B cell (primary cell): Measurements from ENCODE around the gene RAD21L1. TPM values are rescaled to one million over a fixed set of nuclear protein-coding genes. Genes with fewer than 3 reads are reported as not detected.

Source experiments
- ATAC-seq: fragments of 200-7000 bp; cut with Tn5 transposase; one replicate; pipeline ENCODE4 v1.10.0; 2021; ENCODE audit warnings: low read depth, mild to moderate bottlenecking, moderate number of reproducible peaks, moderate library complexity
- CTCF ChIA-PET: fragments of 350-600 bp; sonication (Branson Sonifier 250); formaldehyde crosslinking; loops from one replicate; lab custom pipeline; 2021; ENCODE audit warnings: antibody characterized with exemption, inconsistent platforms; lab: Charles Lee
- POLR2A ChIA-PET: fragments of 350-600 bp; sonication (Branson Sonifier 250); formaldehyde crosslinking; loops from one replicate; lab custom pipeline; 2021; ENCODE audit warnings: antibody characterized with exemption; lab: Charles Lee
- DNase-seq: peaks from one replicate; pipeline ENCODE4 v3.0.0; 2013
- H2AFZ ChIP-seq: 2 replicates; pipeline ENCODE4 v1.6.1; 2012; ENCODE audit warnings: mild to moderate bottlenecking, low read depth, low read length; ENCODE audit not compliant: insufficient read depth, poor library complexity, severe bottlenecking
- H3K27ac ChIP-seq, 2 donors: 1 replicate in 1 of 2; 2 replicates in 1 of 2; pipeline ENCODE4 v1.5.1; 2012 to 2013; ENCODE audit warnings: low read length in 2 of 2, mild to moderate bottlenecking in 2 of 2, moderate library complexity in 1 of 2
- H3K27me3 ChIP-seq, 4 experiments: fragments of 200-600 bp in 1 of 4; sonication (generic) in 1 of 4; replicated peaks in 1 of 4; 1 replicate in 2 of 4; 2 replicates in 2 of 4; pipeline versions ENCODE4 v1.6.1 to v1.7.0; 2013 to 2016; ENCODE audit warnings: low read length in 3 of 4, mild to moderate bottlenecking in 2 of 4, mixed read lengths in 1 of 4, moderate library complexity in 1 of 4; ENCODE audit not compliant: insufficient read depth in 4 of 4, control insufficient read depth in 3 of 4; ENCODE audit errors: control extremely low read depth in 1 of 4
- H3K36me3 ChIP-seq, 2 experiments: replicated peaks in 1 of 2; 1 replicate in 1 of 2; 2 replicates in 1 of 2; pipeline versions ENCODE4 v1.6.1 to v1.7.1; 2013; ENCODE audit warnings: low read length in 1 of 2; ENCODE audit not compliant: insufficient read depth in 2 of 2, control insufficient read depth in 1 of 2; ENCODE audit errors: control extremely low read depth in 1 of 2, extremely low read depth in 1 of 2
- H3K4me1 ChIP-seq, 2 donors: fragments of 200-600 bp in 1 of 2; sonication (generic) in 1 of 2; 1 replicate in 1 of 2; 2 replicates in 1 of 2; pipeline versions ENCODE4 v1.5.1 to v1.6.1; 2013 to 2017; ENCODE audit warnings: low read length in 2 of 2; ENCODE audit not compliant: control insufficient read depth in 2 of 2, insufficient read depth in 2 of 2
- H3K4me2 ChIP-seq: replicated peaks from 2 replicates; pipeline ENCODE3; 2012; ENCODE audit warnings: mild to moderate bottlenecking, low read depth, low read length; ENCODE audit not compliant: poor library complexity, severe bottlenecking
- H3K4me3 ChIP-seq, 5 experiments: fragments of 200-600 bp in 1 of 5; sonication (generic) in 1 of 5; 1 replicate in 3 of 5; 2 replicates in 2 of 5; pipeline versions ENCODE4 v1.5.1 to v1.7.0; 2011 to 2016; ENCODE audit warnings: low read length in 4 of 5, mild to moderate bottlenecking in 4 of 5, low read depth in 2 of 5, control low read depth in 1 of 5, moderate library complexity in 1 of 5; ENCODE audit not compliant: insufficient read depth in 1 of 5; ENCODE audit errors: control extremely low read depth in 1 of 5, extremely low read depth in 1 of 5
- H3K79me2 ChIP-seq: fragments of 200-600 bp; sonication (generic); one replicate; pipeline ENCODE4 v1.6.0; 2016; ENCODE audit warnings: low read length; ENCODE audit not compliant: control insufficient read depth, insufficient read depth
- H3K9ac ChIP-seq: fragments of 200-600 bp; sonication (generic); 2 replicates; pipeline ENCODE4 v1.6.1; 2017; ENCODE audit warnings: mild to moderate bottlenecking, low read length, moderate library complexity
- H3K9me3 ChIP-seq, 3 donors: one replicate each; pipeline versions ENCODE4 v1.6.1 to v1.7.1; 2013; ENCODE audit warnings: low read length in 2 of 3; ENCODE audit not compliant: control insufficient read depth in 2 of 3, insufficient read depth in 1 of 3; ENCODE audit errors: control extremely low read depth in 1 of 3
- H4K20me1 ChIP-seq: 2 replicates; pipeline ENCODE4 v1.6.0; 2012; ENCODE audit warnings: mild to moderate bottlenecking, low read length; ENCODE audit not compliant: insufficient read depth, control insufficient read depth, poor library complexity, severe bottlenecking
- H3K27ac Mint-ChIP-seq: one replicate; pipeline ENCODE4 v1.8.0; 2021; ENCODE audit warnings: mixed read lengths
- H3K27me3 Mint-ChIP-seq: one replicate; pipeline ENCODE4 v1.8.0; 2021; ENCODE audit warnings: mixed read lengths
- H3K4me1 Mint-ChIP-seq: one replicate; pipeline ENCODE4 v1.8.0; 2021; ENCODE audit warnings: mixed read lengths
- H3K4me3 Mint-ChIP-seq: one replicate; pipeline ENCODE4 v1.8.0; 2021; ENCODE audit warnings: mixed read lengths
- H3K9me3 Mint-ChIP-seq: one replicate; pipeline ENCODE4 v1.8.0; 2022; ENCODE audit warnings: mixed read lengths; ENCODE audit not compliant: insufficient read depth
- CTCF ChIP-seq: fragments of 200-600 bp; IDR thresholded peaks from one replicate; pipeline ENCODE4 v1.8.0; 2022; ENCODE audit warnings: antibody characterized with exemption, mild to moderate bottlenecking
- EZH2 ChIP-seq: IDR thresholded peaks from 2 replicates; pipeline ENCODE4 v1.6.1; 2012; ENCODE audit warnings: borderline replicate concordance, low read depth, mild to moderate bottlenecking, moderate library complexity, low read length; ENCODE audit not compliant: insufficient read depth, poor library complexity, severe bottlenecking
- WGBS: methylation state at CpG from one replicate; pipeline ENCODE4 v1.1.5; 2013; ENCODE audit warnings: missing lambda C conversion rate; ENCODE audit not compliant: insufficient coverage; 5-methylcytosine and 5-hydroxymethylcytosine counted together
- intact Hi-C: fragments of 100-400 bp; cut with micrococcal nuclease; formaldehyde crosslinking; loops from one replicate; pipeline ENCODE4 v1.10.0; 2022
- polyA plus RNA-seq: library from polyadenylated mRNA; depleted of rRNA; stranded (reverse); fragments of >200 nt; gene quantifications from 2 replicates; pipeline ENCODE4 v1.2.3, GENCODE V29; 2012
- total RNA-seq, 2 donors: library from RNA; stranded (reverse); fragments of 120-200 nt in 1 of 2; gene quantifications; 1 replicate in 1 of 2; 2 replicates in 1 of 2; pipeline versions ENCODE4 v1.2.3 to v1.2.4, GENCODE V29; 2013 to 2022

The RAD21L1 gene
- total and polyA plus RNA-seq, 2 donors (not counting 1 experiment from before 2014, with no cell fraction given) = not detected

GRCh38 chr20:1264727-1265126, 38.9 kb downstream of the RAD21L1 start:
- ChIA-PET POLR2A (no interaction called here), CTCF (no interaction called here)
- Histone ChIP-seq H3K79me2 (no peaks in the 10 kb centered on the region), H3K27me3 (peaks cover 0 to 17% (median 9%) of the 10 kb centered on the region in 4 experiments), H3K9me3 (peaks cover 2 to 8% (median 7%) of the 10 kb centered on the region in 3 donors), H4K20me1 (no peaks in the 10 kb centered on the region), H3K4me2 (no peak overlapping the region), H3K4me1 (peaks cover 9 to 15% of the 10 kb centered on the region in 2 donors), H3K36me3 (no peaks in the 10 kb centered on the region), H3K4me3 (no peak overlapping the region), H3K27ac (no peak overlapping the region), H3K9ac (no peak overlapping the region), H2AFZ (no peak overlapping the region)
- peaks cover 13% of the 10 kb centered on the region for H3K27me3 Mint-ChIP-seq
- WGBS = 94% methylated on average over 2 of the region's 2 CpGs
- H3K9me3 Mint-ChIP-seq = no peaks in the 10 kb centered on the region
- peaks cover 13% of the 10 kb centered on the region for H3K4me1 Mint-ChIP-seq
- intact Hi-C loops = loop anchor here (5.0 kb wide), 1 partner anchor 147 kb away; the partner anchor contains the start of gene PSMF1
- DNase-seq = no peak
- no peak for ATAC-seq
- TF ChIP-seq CTCF (no peak), EZH2 (no peak)
- H3K27ac Mint-ChIP-seq = no peak overlapping the region
- H3K4me3 Mint-ChIP-seq = peak overlapping the region; percentile 91

GRCh38 chr20:1265226-1265915, 39.5 kb downstream of the RAD21L1 start:
- WGBS = no CpG with 5 or more reads among the region's 4 CpGs
- Histone ChIP-seq H3K36me3 (no peaks in the 10 kb centered on the region), H3K9ac (peak overlapping the region; percentile 61), H3K4me1 (peaks cover 9 to 15% of the 10 kb centered on the region in 2 donors), H3K4me2 (peak overlapping the region; percentile 91), H3K27me3 (peaks cover 0 to 17% (median 9%) of the 10 kb centered on the region in 4 experiments), H3K4me3 (peak overlapping the region in 4 of 5 experiments; percentile 47 to 70 (median 59)), H3K9me3 (peaks cover 2 to 8% (median 7%) of the 10 kb centered on the region in 3 donors), H4K20me1 (no peaks in the 10 kb centered on the region), H2AFZ (peak overlapping the region; percentile 85), H3K79me2 (no peaks in the 10 kb centered on the region), H3K27ac (no peak overlapping the region)
- no peak for DNase-seq
- ChIA-PET CTCF (interaction anchor here (0.6 to 1.5 kb wide), 5 partner anchors 11 to 238 kb away, joined by 3 to 7 read pairs (median 3); no protein-coding TSS in a partner anchor), POLR2A (interaction anchor here (0.6 kb wide), 2 partner anchors 96 to 1584 kb away, joined by 3 read pairs; no protein-coding TSS in a partner anchor)
- no peaks in the 10 kb centered on the region for H3K9me3 Mint-ChIP-seq
- peak overlapping the region; percentile 91 for H3K4me3 Mint-ChIP-seq
- H3K27me3 Mint-ChIP-seq = peaks cover 13% of the 10 kb centered on the region
- no peak for ATAC-seq
- intact Hi-C loops = loop anchor here (5.0 kb wide), 1 partner anchor 148 kb away; the partner anchor contains the start of gene PSMF1
- H3K27ac Mint-ChIP-seq = no peak overlapping the region
- TF ChIP-seq EZH2 = no peak
- peaks cover 13% of the 10 kb centered on the region for H3K4me1 Mint-ChIP-seq
